GM12891 (cell line): ENCODE results near the gene FXYD6.

Source experiments
- POLR2A ChIP-seq: IDR thresholded peaks from 2 replicates; pipeline ENCODE4 v1.6.1; 2011; ENCODE audit warnings: low read depth, low read length, control low read depth
- POLR2AphosphoS5 ChIP-seq: IDR thresholded peaks from 2 replicates; pipeline ENCODE4 v1.6.1; 2011; ENCODE audit warnings: low read depth, low read length, control low read depth
- SPI1 ChIP-seq: IDR thresholded peaks from 2 replicates; pipeline ENCODE4 v1.6.1; 2011; ENCODE audit warnings: low read depth, low read length, control low read depth
- TAF1 ChIP-seq: IDR thresholded peaks from 2 replicates; pipeline ENCODE4 v1.6.1; 2011; ENCODE audit warnings: low read depth, low read length, control low read depth

- TF ChIP-seq POLR2A (no peak), TAF1 (no peak), POLR2AphosphoS5 (no peak), SPI1 (no peak)
Measured at GRCh38 chr11:117898059-117898458, 21.6 kb upstream of the FXYD6 start.
